Prostate gland (tissue), 2 donors: ENCODE data around the gene SLC11A1. TPM values are rescaled to one million over a fixed set of nuclear protein-coding genes. Genes with fewer than 3 reads are reported as not detected.

Experiments used
- DNase-seq: peaks from one replicate; pipeline ENCODE4 v3.0.0-alpha.2; 2019; ENCODE audit warnings: low spot score
- H3K27ac ChIP-seq, 2 donors: fragments of 200-600 bp; sonication (generic); 2 replicates each; pipeline ENCODE4 v1.5.1; 2017 to 2019
- H3K27me3 ChIP-seq: fragments of 200-600 bp; sonication (generic); replicated peaks from 2 replicates; pipeline ENCODE4 v1.5.1; 2019; ENCODE audit not compliant: insufficient read depth
- H3K36me3 ChIP-seq, 2 donors: fragments of 200-600 bp; sonication (generic); 1 replicate in 1 of 2; 2 replicates in 1 of 2; pipeline versions ENCODE4 v1.5.1 to v1.8.1; 2017 to 2019
- H3K4me1 ChIP-seq: fragments of 200-600 bp; sonication (generic); replicated peaks from 2 replicates; pipeline ENCODE4 v1.5.1; 2019
- H3K4me3 ChIP-seq, 2 donors: fragments of 200-600 bp; sonication (generic); 2 replicates each; pipeline ENCODE4 v1.5.1; 2017 to 2019
- H3K9me3 ChIP-seq: fragments of 200-600 bp; sonication (generic); 2 replicates; pipeline ENCODE4 v1.5.1; 2017
- POLR2A ChIP-seq: fragments of 450-650 bp; IDR thresholded peaks from one replicate; pipeline ENCODE4 v1.6.1; 2016; ENCODE audit warnings: antibody characterized with exemption, mild to moderate bottlenecking
- POLR2AphosphoS5 ChIP-seq: sonication (generic); formaldehyde crosslinking; IDR thresholded peaks from one replicate; pipeline ENCODE4 v1.6.1; 2017; ENCODE audit warnings: antibody characterized with exemption
- WGBS: methylation state at CpG from one replicate; pipeline ENCODE4 v1.1.5; 2018; 5-methylcytosine and 5-hydroxymethylcytosine counted together
- intact Hi-C: fragments of 100-400 bp; cut with DNase I; formaldehyde crosslinking; loops from one replicate; pipeline ENCODE4 v1.14.2; 2022
- total RNA-seq, 2 donors: library from RNA; depleted of rRNA; stranded (reverse); fragments of >200 nt; gene quantifications; one replicate each; pipeline ENCODE4 v1.1.0, GENCODE V29; 2016
- TF ChIP-seq, protein P1 (sequence below), 4 experiments: fragments of 200-600 bp in 2 of 4; fragments of 450-650 bp in 2 of 4; sonication (generic) in 2 of 4; IDR thresholded peaks; 1 replicate in 3 of 4; 2 replicates in 1 of 4; pipeline ENCODE4 v1.5.1; 2016 to 2019; ENCODE audit warnings: antibody characterized with exemption in 4 of 4, mild to moderate bottlenecking in 2 of 4, moderate library complexity in 2 of 4

The SLC11A1 gene
- total RNA-seq, 2 donors from 2014 or later: 10.8 to 11.4 TPM

DNA sequence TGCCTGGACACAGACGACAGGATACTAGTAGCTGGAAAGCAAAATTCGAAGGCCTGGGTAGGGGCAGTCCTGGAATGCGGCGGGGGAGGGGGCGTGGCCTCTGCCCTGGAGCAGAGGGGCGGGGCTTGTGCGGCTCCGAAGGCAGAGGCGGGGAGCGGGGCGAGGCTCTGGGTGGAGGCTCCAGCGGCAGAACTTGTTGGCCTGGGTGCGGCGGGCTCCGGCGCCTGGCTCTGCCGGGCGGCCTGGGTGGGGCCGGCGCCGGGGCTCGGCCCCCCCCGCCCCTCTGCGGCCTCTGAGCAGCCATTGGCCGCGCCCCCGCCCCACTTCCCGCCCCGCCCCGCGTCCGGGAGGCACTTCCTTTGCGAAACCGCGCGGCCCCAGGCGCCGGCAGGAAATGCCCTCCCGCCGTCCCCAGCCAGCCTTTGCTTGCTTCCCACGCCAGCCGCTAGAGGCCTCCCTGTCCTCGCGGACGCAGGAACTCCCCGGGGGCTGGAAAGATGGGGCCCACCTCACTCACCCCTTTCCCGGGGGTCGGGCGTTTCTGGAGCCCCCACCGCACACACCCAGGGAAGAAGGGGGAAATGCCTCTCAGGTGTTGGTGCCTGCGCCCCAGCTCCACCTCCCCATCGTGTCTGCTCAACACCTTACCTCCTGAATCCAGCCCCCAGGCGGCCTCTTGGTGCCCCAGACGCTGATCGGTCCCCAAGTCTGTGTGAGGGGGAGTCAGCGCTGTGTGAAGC is 24.3 kb downstream of the SLC11A1 start:
- Histone ChIP-seq H3K4me3 (peak overlapping the region; percentile 27 to 35), H3K4me1 (peaks cover 25% of the 10 kb centered on the region), H3K27ac (peak overlapping the region; percentile 92 to 99), H3K27me3 (no peaks in the 10 kb centered on the region), H3K36me3 (peaks cover 7 to 24% of the 10 kb centered on the region in 2 donors), H3K9me3 (no peaks in the 10 kb centered on the region)
- WGBS: 1% methylated on average over 54 of the region's 56 CpGs
- intact Hi-C loops: loop anchor here (2.0 to 5.0 kb wide), 3 partner anchors 46 to 160 kb away; no protein-coding TSS in a partner anchor
- peak; percentile 96 for DNase-seq
- TF ChIP-seq POLR2AphosphoS5 (peak; percentile 52), POLR2A (peak; percentile 11)
- TF ChIP-seq, protein P1, sequence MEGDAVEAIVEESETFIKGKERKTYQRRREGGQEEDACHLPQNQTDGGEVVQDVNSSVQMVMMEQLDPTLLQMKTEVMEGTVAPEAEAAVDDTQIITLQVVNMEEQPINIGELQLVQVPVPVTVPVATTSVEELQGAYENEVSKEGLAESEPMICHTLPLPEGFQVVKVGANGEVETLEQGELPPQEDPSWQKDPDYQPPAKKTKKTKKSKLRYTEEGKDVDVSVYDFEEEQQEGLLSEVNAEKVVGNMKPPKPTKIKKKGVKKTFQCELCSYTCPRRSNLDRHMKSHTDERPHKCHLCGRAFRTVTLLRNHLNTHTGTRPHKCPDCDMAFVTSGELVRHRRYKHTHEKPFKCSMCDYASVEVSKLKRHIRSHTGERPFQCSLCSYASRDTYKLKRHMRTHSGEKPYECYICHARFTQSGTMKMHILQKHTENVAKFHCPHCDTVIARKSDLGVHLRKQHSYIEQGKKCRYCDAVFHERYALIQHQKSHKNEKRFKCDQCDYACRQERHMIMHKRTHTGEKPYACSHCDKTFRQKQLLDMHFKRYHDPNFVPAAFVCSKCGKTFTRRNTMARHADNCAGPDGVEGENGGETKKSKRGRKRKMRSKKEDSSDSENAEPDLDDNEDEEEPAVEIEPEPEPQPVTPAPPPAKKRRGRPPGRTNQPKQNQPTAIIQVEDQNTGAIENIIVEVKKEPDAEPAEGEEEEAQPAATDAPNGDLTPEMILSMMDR (IDR thresholded peaks at IDR 0.05): peak; percentile 51 to 91 (median 83)

DNA sequence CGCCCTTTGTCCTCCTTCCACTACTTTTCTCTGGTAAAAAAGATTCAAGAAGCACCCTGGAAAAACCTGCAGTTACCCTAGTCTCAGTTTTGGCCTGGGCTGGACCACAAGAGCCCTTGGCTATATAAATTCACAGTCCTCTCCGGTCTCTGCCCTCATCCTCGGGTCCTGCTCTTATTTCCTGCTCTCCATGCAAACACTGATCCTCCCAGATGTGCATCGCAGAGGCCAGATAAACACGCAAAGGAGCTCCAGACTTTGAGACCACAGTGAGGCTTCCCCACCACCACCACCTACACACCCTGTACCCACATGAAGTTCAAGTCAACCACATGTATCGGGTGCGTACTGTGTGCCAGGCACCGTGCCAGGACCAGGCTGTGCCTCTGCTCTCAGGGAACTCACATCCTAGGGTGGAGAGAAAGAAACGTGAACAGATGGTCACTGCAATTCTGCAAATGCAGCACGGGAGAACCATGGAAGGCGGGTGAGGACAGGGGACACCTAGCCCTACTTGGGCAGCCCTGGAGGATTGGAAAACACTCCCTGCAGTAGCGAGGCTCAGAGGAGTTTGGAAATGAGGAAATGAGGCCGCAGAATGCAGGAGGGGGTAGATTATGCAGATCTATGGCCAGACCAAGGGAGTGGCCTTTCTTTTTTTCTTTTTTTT is 25.0 kb downstream of the SLC11A1 start:
- H3K27me3 ChIP-seq: no peaks in the 10 kb centered on the region
- peaks cover 7 to 20% of the 10 kb centered on the region in 2 donors for H3K36me3 ChIP-seq
- H3K9me3 ChIP-seq: no peaks in the 10 kb centered on the region
- intact Hi-C loops: loop anchor here (2.0 to 5.0 kb wide), 3 partner anchors 45 to 160 kb away; no protein-coding TSS in a partner anchor
- H3K4me3 ChIP-seq: peak overlapping the region; percentile 27 to 35
- H3K4me1 ChIP-seq: peaks cover 19% of the 10 kb centered on the region
- peak overlapping the region; percentile 92 to 99 for H3K27ac ChIP-seq
- WGBS: 3% methylated on average over 13 of the region's 13 CpGs
- TF ChIP-seq POLR2A (peak; percentile 29), POLR2AphosphoS5 (peak; percentile 42)
- TF ChIP-seq, protein P1 (IDR thresholded peaks at IDR 0.05): no peak
- DNase-seq: peak; percentile 74

GRCh38 chr2:218407717-218408116 is 25.6 kb downstream of the SLC11A1 start:
- H3K4me1 ChIP-seq: peaks cover 15% of the 10 kb centered on the region
- H3K36me3 ChIP-seq: peaks cover 4 to 14% of the 10 kb centered on the region in 2 donors
- H3K9me3 ChIP-seq: no peaks in the 10 kb centered on the region
- 75% methylated on average over 8 of the region's 8 CpGs for WGBS
- H3K27ac ChIP-seq: peak overlapping the region; percentile 92 to 99
- H3K4me3 ChIP-seq: no peak overlapping the region
- no peak for DNase-seq
- intact Hi-C loops: loop anchor here (2.0 to 5.0 kb wide), 3 partner anchors 45 to 159 kb away; no protein-coding TSS in a partner anchor
- no peaks in the 10 kb centered on the region for H3K27me3 ChIP-seq
- TF ChIP-seq POLR2AphosphoS5 (no peak), POLR2A (no peak)
- TF ChIP-seq, protein P1 (IDR thresholded peaks at IDR 0.05): no peak

GRCh38 chr2:218418321-218418716 is 36.2 kb downstream of the SLC11A1 start:
- TF ChIP-seq, protein P1 (IDR thresholded peaks at IDR 0.05): no peak
- no peak for TF ChIP-seq POLR2A
- intact Hi-C loops: no loop called here
- no peaks in the 10 kb centered on the region for H3K9me3 ChIP-seq
- WGBS: 96% methylated on average over 5 of the region's 5 CpGs
- no peak overlapping the region for H3K27ac ChIP-seq
- no peaks in the 10 kb centered on the region for H3K36me3 ChIP-seq
- H3K4me1 ChIP-seq: no peaks in the 10 kb centered on the region
- H3K27me3 ChIP-seq: no peaks in the 10 kb centered on the region
- no peak overlapping the region for H3K4me3 ChIP-seq
- DNase-seq: no peak
